WTC11 (cell line): ENCODE results near the gene MICAL2. TPM values are rescaled to one million over a fixed set of nuclear protein-coding genes. Genes with fewer than 3 reads are reported as not detected.

Source experiments
- ATAC-seq: fragments of 200-7000 bp; cut with Tn5 transposase; 2 replicates; pipeline ENCODE4 v1.10.0; 2021; ENCODE audit warnings: mild to moderate bottlenecking, moderate library complexity
- CTCF ChIA-PET: fragments of 300-600 bp; sonication (Branson Sonifier 250); formaldehyde crosslinking; loops from one replicate; lab custom pipeline; 2021; ENCODE audit warnings: antibody characterized with exemption; lab: Charles Lee
- POLR2A ChIA-PET: fragments of 350-600 bp; sonication (Branson Sonifier 250); formaldehyde crosslinking; loops from one replicate; lab custom pipeline; 2021; ENCODE audit warnings: antibody characterized with exemption; lab: Charles Lee
- DNase-seq: peaks from one replicate; pipeline ENCODE4 v3.0.0; 2021; ENCODE audit warnings: low spot score
- H3K27ac Mint-ChIP-seq: 2 replicates; pipeline ENCODE4 v1.8.0; 2021; ENCODE audit warnings: mixed read lengths
- H3K27me3 Mint-ChIP-seq: 2 replicates; pipeline ENCODE4 v1.8.0; 2021; ENCODE audit warnings: low read depth, mild to moderate bottlenecking, moderate library complexity, mixed read lengths
- H3K36me3 Mint-ChIP-seq: 2 replicates; pipeline ENCODE4 v1.8.0; 2021; ENCODE audit warnings: mixed read lengths
- H3K4me1 Mint-ChIP-seq: 2 replicates; pipeline ENCODE4 v1.8.0; 2022; ENCODE audit warnings: mixed read lengths
- H3K4me3 Mint-ChIP-seq: 2 replicates; pipeline ENCODE4 v1.8.0; 2021; ENCODE audit warnings: mild to moderate bottlenecking, moderate library complexity, mixed read lengths
- H3K9me3 Mint-ChIP-seq: 2 replicates; pipeline ENCODE4 v1.8.0; 2021; ENCODE audit warnings: mixed read lengths
- ATF1 ChIP-seq: sonication (generic); formaldehyde crosslinking; IDR thresholded peaks from 2 replicates; pipeline ENCODE4 v1.8.1; 2023; ENCODE audit warnings: mild to moderate bottlenecking, moderate library complexity, missing genetic modification reagents
- ELF4 ChIP-seq: sonication (generic); formaldehyde crosslinking; IDR thresholded peaks from 2 replicates; pipeline ENCODE4 v1.8.1; 2022; ENCODE audit warnings: low read depth, mild to moderate bottlenecking, moderate library complexity, missing genetic modification reagents
- ERG ChIP-seq: fragments of 250-450 bp; sonication (Bioruptor Pico); IDR thresholded peaks from 2 replicates; pipeline ENCODE4 v1.8.0; 2021; ENCODE audit warnings: mild to moderate bottlenecking
- JAZF1 ChIP-seq: fragments of 250-450 bp; sonication (Bioruptor Pico); IDR thresholded peaks from 2 replicates; pipeline ENCODE4 v1.9.0; 2021; ENCODE audit warnings: moderate library complexity, mild to moderate bottlenecking, inconsistent platforms
- NFATC4 ChIP-seq: fragments of 250-450 bp; sonication (Bioruptor Pico); IDR thresholded peaks from 2 replicates; pipeline ENCODE4 v1.9.0; 2021; ENCODE audit warnings: mild to moderate bottlenecking
- NR2C2 ChIP-seq: sonication (generic); formaldehyde crosslinking; IDR thresholded peaks from 2 replicates; pipeline ENCODE4 v1.8.0; 2022; ENCODE audit warnings: mild to moderate bottlenecking, missing genetic modification reagents
- PRRX2 ChIP-seq: fragments of 250-450 bp; sonication (Bioruptor Pico); IDR thresholded peaks from 2 replicates; pipeline ENCODE4 v1.8.0; 2021; ENCODE audit warnings: mild to moderate bottlenecking
- RELA ChIP-seq: sonication (generic); formaldehyde crosslinking; IDR thresholded peaks from 2 replicates; pipeline ENCODE4 v1.8.1; 2022; ENCODE audit warnings: missing genetic modification reagents, mild to moderate bottlenecking, borderline replicate concordance
- SOX15 ChIP-seq: fragments of 250-450 bp; sonication (Bioruptor Pico); IDR thresholded peaks from 2 replicates; pipeline ENCODE4 v1.9.0; 2021; ENCODE audit warnings: mild to moderate bottlenecking
- TEAD1 ChIP-seq: sonication (generic); formaldehyde crosslinking; IDR thresholded peaks from 2 replicates; pipeline ENCODE4 v1.8.0; 2022; ENCODE audit warnings: mild to moderate bottlenecking, missing genetic modification reagents
- ZBTB21 ChIP-seq: sonication (generic); formaldehyde crosslinking; IDR thresholded peaks from 2 replicates; pipeline ENCODE4 v1.8.1; 2023; ENCODE audit warnings: mild to moderate bottlenecking, missing genetic modification reagents, borderline replicate concordance
- ZNF512 ChIP-seq: sonication (generic); formaldehyde crosslinking; IDR thresholded peaks from 2 replicates; pipeline ENCODE4 v1.8.1; 2022; ENCODE audit warnings: missing genetic modification reagents, borderline replicate concordance
- total RNA-seq: library from RNA; stranded (reverse); gene quantifications from 3 replicates; pipeline ENCODE4 v1.2.3, GENCODE V29; 2021
- TF ChIP-seq, protein P1 (sequence below): sonication (generic); formaldehyde crosslinking; IDR thresholded peaks from 2 replicates; pipeline ENCODE4 v1.8.1; 2022; ENCODE audit warnings: low read depth, mild to moderate bottlenecking, moderate library complexity, missing genetic modification reagents, borderline replicate concordance
- TF ChIP-seq, protein P2 (sequence below): sonication (generic); formaldehyde crosslinking; IDR thresholded peaks from 2 replicates; pipeline ENCODE4 v1.8.0; 2022; ENCODE audit warnings: mild to moderate bottlenecking, missing genetic modification reagents
- TF ChIP-seq, protein P3 (sequence below): fragments of 250-450 bp; sonication (Bioruptor Pico); IDR thresholded peaks from 2 replicates; pipeline ENCODE4 v1.9.0; 2021; ENCODE audit warnings: moderate library complexity, mild to moderate bottlenecking, inconsistent platforms, borderline replicate concordance
- TF ChIP-seq, protein P4 (sequence below): fragments of 200-600 bp; IDR thresholded peaks from 2 replicates; pipeline ENCODE4 v1.8.0; 2022; ENCODE audit warnings: antibody characterized with exemption
- TF ChIP-seq, protein P5 (sequence below): sonication (generic); formaldehyde crosslinking; IDR thresholded peaks from 2 replicates; pipeline ENCODE4 v1.8.0; 2022; ENCODE audit warnings: missing genetic modification reagents

The MICAL2 gene
- total RNA-seq, 1 experiment from 2014 or later = 3.1 TPM

- TF ChIP-seq, protein P1, sequence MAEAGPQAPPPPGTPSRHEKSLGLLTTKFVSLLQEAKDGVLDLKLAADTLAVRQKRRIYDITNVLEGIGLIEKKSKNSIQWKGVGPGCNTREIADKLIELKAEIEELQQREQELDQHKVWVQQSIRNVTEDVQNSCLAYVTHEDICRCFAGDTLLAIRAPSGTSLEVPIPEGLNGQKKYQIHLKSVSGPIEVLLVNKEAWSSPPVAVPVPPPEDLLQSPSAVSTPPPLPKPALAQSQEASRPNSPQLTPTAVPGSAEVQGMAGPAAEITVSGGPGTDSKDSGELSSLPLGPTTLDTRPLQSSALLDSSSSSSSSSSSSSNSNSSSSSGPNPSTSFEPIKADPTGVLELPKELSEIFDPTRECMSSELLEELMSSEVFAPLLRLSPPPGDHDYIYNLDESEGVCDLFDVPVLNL (CRISPR knock-in tag) = no peak
- TF ChIP-seq ERG (CRISPR knock-in tag) = no peak
- no peak for TF ChIP-seq SOX15 (CRISPR knock-in tag)
- no peak for TF ChIP-seq PRRX2 (CRISPR knock-in tag)
- TF ChIP-seq ZBTB21 (CRISPR knock-in tag) = no peak
- TF ChIP-seq, protein P2, sequence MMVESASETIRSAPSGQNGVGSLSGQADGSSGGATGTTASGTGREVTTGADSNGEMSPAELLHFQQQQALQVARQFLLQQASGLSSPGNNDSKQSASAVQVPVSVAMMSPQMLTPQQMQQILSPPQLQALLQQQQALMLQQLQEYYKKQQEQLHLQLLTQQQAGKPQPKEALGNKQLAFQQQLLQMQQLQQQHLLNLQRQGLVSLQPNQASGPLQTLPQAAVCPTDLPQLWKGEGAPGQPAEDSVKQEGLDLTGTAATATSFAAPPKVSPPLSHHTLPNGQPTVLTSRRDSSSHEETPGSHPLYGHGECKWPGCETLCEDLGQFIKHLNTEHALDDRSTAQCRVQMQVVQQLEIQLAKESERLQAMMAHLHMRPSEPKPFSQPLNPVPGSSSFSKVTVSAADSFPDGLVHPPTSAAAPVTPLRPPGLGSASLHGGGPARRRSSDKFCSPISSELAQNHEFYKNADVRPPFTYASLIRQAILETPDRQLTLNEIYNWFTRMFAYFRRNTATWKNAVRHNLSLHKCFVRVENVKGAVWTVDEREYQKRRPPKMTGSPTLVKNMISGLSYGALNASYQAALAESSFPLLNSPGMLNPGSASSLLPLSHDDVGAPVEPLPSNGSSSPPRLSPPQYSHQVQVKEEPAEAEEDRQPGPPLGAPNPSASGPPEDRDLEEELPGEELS (CRISPR knock-in tag) = no peak
- no peak for TF ChIP-seq ATF1
- no peak for TF ChIP-seq JAZF1 (CRISPR knock-in tag)
- no peak for TF ChIP-seq ZNF512 (CRISPR knock-in tag)
- TF ChIP-seq, protein P3, sequence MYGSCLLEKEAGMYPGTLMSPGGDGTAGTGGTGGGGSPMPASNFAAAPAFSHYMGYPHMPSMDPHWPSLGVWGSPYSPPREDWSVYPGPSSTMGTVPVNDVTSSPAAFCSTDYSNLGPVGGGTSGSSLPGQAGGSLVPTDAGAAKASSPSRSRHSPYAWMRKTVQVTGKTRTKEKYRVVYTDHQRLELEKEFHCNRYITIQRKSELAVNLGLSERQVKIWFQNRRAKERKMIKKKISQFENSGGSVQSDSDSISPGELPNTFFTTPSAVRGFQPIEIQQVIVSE (CRISPR knock-in tag) = no peak
- no peak for TF ChIP-seq RELA (CRISPR knock-in tag)
These were observed 136.6 kb downstream of the MICAL2 start (continued) for GRCh38 chr11:12246989-12247388.

DNA sequence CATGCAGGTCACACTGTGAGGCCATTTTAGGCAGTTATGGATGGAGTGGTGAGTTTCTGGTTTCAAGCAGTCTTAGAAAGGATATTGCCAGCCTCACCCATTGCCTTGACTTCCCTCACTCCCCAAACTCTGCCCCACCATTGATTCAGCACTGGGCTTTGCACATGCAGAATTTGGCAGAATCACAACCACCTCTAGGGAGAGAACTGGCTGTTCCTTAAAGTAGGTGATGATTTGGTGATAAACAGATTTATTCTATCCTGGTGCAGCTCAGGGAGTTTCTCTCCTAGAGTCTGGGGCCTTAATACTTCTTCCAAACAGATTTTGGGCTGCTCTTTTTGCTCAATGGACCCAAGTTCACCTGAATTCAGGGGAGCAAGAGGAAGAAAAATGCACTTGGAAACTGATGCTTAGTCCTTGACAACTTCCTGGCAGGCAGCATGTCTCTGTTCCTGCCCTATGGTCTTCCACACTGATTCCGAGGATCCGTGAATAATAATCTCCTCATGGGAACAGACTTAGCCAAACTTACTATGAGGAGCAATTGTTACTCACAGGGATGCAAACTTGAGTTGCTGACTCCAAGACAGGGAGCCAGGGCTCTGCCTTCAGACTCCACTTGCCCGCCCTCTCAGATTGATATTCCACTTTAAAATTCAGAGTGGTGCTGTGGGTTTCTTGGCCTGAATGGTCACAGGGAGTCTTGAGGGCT is 137.3 kb downstream of the MICAL2 start:
- Mint-ChIP-seq H3K9me3 (no peaks in the 10 kb centered on the region), H3K4me3 (no peak overlapping the region)
- no peak for TF ChIP-seq ELF4 (CRISPR knock-in tag)
- TF ChIP-seq, all 79 proteins: peak for 0
- no peak for ATAC-seq
- Mint-ChIP-seq H3K27me3 (no peaks in the 10 kb centered on the region; the same call in 1 of the 2 replicates), H3K27ac (0 out of 2 replicates have a peak overlapping the region, but pooled peaks have one; percentile 68), H3K4me1 (peaks cover 48% of the 10 kb centered on the region), H3K36me3 (no peaks in the 10 kb centered on the region)
- ChIA-PET CTCF (interaction anchor here (1.2 to 2.3 kb wide), 4 partner anchors 10 to 316 kb away, joined by 3 to 7 read pairs (median 4); no protein-coding TSS in a partner anchor), POLR2A (no interaction called here)
- no peak for DNase-seq

GRCh38 chr11:12248330-12248729 is 137.9 kb downstream of the MICAL2 start:
- ChIA-PET POLR2A (no interaction called here), CTCF (interaction anchor here (1.2 to 2.3 kb wide), 7 partner anchors 10 to 317 kb away, joined by 3 to 7 read pairs (median 4); no protein-coding TSS in a partner anchor)
- peak; percentile 29 for DNase-seq
- Mint-ChIP-seq H3K4me1 (peaks cover 41% of the 10 kb centered on the region), H3K27me3 (no peaks in the 10 kb centered on the region; the same call in 1 of the 2 replicates), H3K27ac (peak overlapping the region; percentile 68), H3K4me3 (no peak overlapping the region), H3K9me3 (no peaks in the 10 kb centered on the region), H3K36me3 (no peaks in the 10 kb centered on the region)
- ATAC-seq = peak; percentile 59
- TF ChIP-seq, protein P4, sequence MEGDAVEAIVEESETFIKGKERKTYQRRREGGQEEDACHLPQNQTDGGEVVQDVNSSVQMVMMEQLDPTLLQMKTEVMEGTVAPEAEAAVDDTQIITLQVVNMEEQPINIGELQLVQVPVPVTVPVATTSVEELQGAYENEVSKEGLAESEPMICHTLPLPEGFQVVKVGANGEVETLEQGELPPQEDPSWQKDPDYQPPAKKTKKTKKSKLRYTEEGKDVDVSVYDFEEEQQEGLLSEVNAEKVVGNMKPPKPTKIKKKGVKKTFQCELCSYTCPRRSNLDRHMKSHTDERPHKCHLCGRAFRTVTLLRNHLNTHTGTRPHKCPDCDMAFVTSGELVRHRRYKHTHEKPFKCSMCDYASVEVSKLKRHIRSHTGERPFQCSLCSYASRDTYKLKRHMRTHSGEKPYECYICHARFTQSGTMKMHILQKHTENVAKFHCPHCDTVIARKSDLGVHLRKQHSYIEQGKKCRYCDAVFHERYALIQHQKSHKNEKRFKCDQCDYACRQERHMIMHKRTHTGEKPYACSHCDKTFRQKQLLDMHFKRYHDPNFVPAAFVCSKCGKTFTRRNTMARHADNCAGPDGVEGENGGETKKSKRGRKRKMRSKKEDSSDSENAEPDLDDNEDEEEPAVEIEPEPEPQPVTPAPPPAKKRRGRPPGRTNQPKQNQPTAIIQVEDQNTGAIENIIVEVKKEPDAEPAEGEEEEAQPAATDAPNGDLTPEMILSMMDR = no peak
- TF ChIP-seq NFATC4 (CRISPR knock-in tag) (no peak), NR2C2 (CRISPR knock-in tag) (no peak), TEAD1 (no peak)
- TF ChIP-seq, protein P1 (CRISPR knock-in tag) = no peak
- TF ChIP-seq, protein P5, sequence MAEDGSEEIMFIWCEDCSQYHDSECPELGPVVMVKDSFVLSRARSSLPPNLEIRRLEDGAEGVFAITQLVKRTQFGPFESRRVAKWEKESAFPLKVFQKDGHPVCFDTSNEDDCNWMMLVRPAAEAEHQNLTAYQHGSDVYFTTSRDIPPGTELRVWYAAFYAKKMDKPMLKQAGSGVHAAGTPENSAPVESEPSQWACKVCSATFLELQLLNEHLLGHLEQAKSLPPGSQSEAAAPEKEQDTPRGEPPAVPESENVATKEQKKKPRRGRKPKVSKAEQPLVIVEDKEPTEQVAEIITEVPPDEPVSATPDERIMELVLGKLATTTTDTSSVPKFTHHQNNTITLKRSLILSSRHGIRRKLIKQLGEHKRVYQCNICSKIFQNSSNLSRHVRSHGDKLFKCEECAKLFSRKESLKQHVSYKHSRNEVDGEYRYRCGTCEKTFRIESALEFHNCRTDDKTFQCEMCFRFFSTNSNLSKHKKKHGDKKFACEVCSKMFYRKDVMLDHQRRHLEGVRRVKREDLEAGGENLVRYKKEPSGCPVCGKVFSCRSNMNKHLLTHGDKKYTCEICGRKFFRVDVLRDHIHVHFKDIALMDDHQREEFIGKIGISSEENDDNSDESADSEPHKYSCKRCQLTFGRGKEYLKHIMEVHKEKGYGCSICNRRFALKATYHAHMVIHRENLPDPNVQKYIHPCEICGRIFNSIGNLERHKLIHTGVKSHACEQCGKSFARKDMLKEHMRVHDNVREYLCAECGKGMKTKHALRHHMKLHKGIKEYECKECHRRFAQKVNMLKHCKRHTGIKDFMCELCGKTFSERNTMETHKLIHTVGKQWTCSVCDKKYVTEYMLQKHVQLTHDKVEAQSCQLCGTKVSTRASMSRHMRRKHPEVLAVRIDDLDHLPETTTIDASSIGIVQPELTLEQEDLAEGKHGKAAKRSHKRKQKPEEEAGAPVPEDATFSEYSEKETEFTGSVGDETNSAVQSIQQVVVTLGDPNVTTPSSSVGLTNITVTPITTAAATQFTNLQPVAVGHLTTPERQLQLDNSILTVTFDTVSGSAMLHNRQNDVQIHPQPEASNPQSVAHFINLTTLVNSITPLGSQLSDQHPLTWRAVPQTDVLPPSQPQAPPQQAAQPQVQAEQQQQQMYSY = no peak
